ENCODE results near the gene COL23A1.
"Not testable (repeated sequence)": the region's sequence is repeated elsewhere in the genome, so short reads cannot be mapped to it uniquely, and the experiment has no call there.

Gene COL23A1

GRCh38 chr5:178305801-178306200, 284.4 kb downstream of the COL23A1 start:
- no peaks in the 10 kb centered on the region for H3K9me3 ChIP-seq (ENCODE audit: control insufficient read depth, low read depth, low read length)
- no peaks in the 10 kb centered on the region for H3K4me1 ChIP-seq (ENCODE audit: control insufficient read depth, low read depth, low read length)
- no peak overlapping the region for H3K9ac ChIP-seq (ENCODE audit: low read length)
- H3K4me3 ChIP-seq (ENCODE audit: low read length) = no peak overlapping the region
- H3K27me3 ChIP-seq (ENCODE audit: control insufficient read depth, insufficient read depth, low read length) = no peaks in the 10 kb centered on the region
- H3K27ac ChIP-seq (ENCODE audit: low read length) = no peak overlapping the region
- no peaks in the 10 kb centered on the region for H3K36me3 ChIP-seq (ENCODE audit: control insufficient read depth, low read depth, low read length)

- Histone ChIP-seq H3K27me3 (ENCODE audit: control insufficient read depth, insufficient read depth, low read length) (no peaks in the 10 kb centered on the region), H3K9me3 (ENCODE audit: control insufficient read depth, low read depth, low read length) (no peaks in the 10 kb centered on the region), H3K4me1 (ENCODE audit: control insufficient read depth, low read depth, low read length) (no peaks in the 10 kb centered on the region), H3K9ac (ENCODE audit: low read length) (no peak overlapping the region), H3K36me3 (ENCODE audit: control insufficient read depth, low read depth, low read length) (no peaks in the 10 kb centered on the region), H3K27ac (ENCODE audit: low read length) (no peak overlapping the region), H3K4me3 (ENCODE audit: low read length) (no peak overlapping the region)
These were observed 285.2 kb downstream of the COL23A1 start for GRCh38 chr5:178304761-178305645.

GRCh38 chr5:178304016-178304415, 286.2 kb downstream of the COL23A1 start:
- Histone ChIP-seq H3K9me3 (ENCODE audit: control insufficient read depth, low read depth, low read length) (no peaks in the 10 kb centered on the region), H3K27ac (ENCODE audit: low read length) (no peak overlapping the region), H3K36me3 (ENCODE audit: control insufficient read depth, low read depth, low read length) (no peaks in the 10 kb centered on the region), H3K4me1 (ENCODE audit: control insufficient read depth, low read depth, low read length) (no peaks in the 10 kb centered on the region), H3K9ac (ENCODE audit: low read length) (no peak overlapping the region), H3K27me3 (ENCODE audit: control insufficient read depth, insufficient read depth, low read length) (no peaks in the 10 kb centered on the region), H3K4me3 (ENCODE audit: low read length) (no peak overlapping the region)

- not testable (repeated sequence) for H3K27me3 ChIP-seq (ENCODE audit: control insufficient read depth, insufficient read depth, low read length)
These were observed 287.9 kb downstream of the COL23A1 start for GRCh38 chr5:178302321-178302720.

GRCh38 chr5:178301641-178302040, 288.6 kb downstream of the COL23A1 start:
- Histone ChIP-seq H3K4me3 (ENCODE audit: low read length) (no peak overlapping the region), H3K36me3 (ENCODE audit: control insufficient read depth, low read depth, low read length) (no peaks in the 10 kb centered on the region), H3K27ac (ENCODE audit: low read length) (no peak overlapping the region)

More at GRCh38 chr5:178302321-178302720, 287.9 kb downstream of the COL23A1 start:
- not testable (repeated sequence) for H3K4me1 ChIP-seq (ENCODE audit: control insufficient read depth, low read depth, low read length); H3K4me3 ChIP-seq (ENCODE audit: low read length); H3K27ac ChIP-seq (ENCODE audit: low read length); H3K36me3 ChIP-seq (ENCODE audit: control insufficient read depth, low read depth, low read length); H3K9ac ChIP-seq (ENCODE audit: low read length); H3K9me3 ChIP-seq (ENCODE audit: control insufficient read depth, low read depth, low read length)

GRCh38 chr5:178298283-178298807, 291.8 kb downstream of the COL23A1 start:
- Histone ChIP-seq H3K9ac (ENCODE audit: low read length) (no peak overlapping the region), H3K4me3 (ENCODE audit: low read length) (no peak overlapping the region), H3K9me3 (ENCODE audit: control insufficient read depth, low read depth, low read length) (no peaks in the 10 kb centered on the region), H3K4me1 (ENCODE audit: control insufficient read depth, low read depth, low read length) (no peaks in the 10 kb centered on the region), H3K27me3 (ENCODE audit: control insufficient read depth, insufficient read depth, low read length) (no peaks in the 10 kb centered on the region), H3K27ac (ENCODE audit: low read length) (no peak overlapping the region), H3K36me3 (ENCODE audit: control insufficient read depth, low read depth, low read length) (no peaks in the 10 kb centered on the region)

More at GRCh38 chr5:178301641-178302040, 288.6 kb downstream of the COL23A1 start:
- no peaks in the 10 kb centered on the region for H3K9me3 ChIP-seq (ENCODE audit: control insufficient read depth, low read depth, low read length)
- no peak overlapping the region for H3K9ac ChIP-seq (ENCODE audit: low read length)
- H3K27me3 ChIP-seq (ENCODE audit: control insufficient read depth, insufficient read depth, low read length) = no peaks in the 10 kb centered on the region
- no peaks in the 10 kb centered on the region for H3K4me1 ChIP-seq (ENCODE audit: control insufficient read depth, low read depth, low read length)

GRCh38 chr5:178297751-178298150, 292.4 kb downstream of the COL23A1 start:
- no peaks in the 10 kb centered on the region for H3K9me3 ChIP-seq (ENCODE audit: control insufficient read depth, low read depth, low read length)

GRCh38 chr5:178296066-178296465, 294.1 kb downstream of the COL23A1 start:
- no peaks in the 10 kb centered on the region for H3K4me1 ChIP-seq (ENCODE audit: control insufficient read depth, low read depth, low read length)
- no peaks in the 10 kb centered on the region for H3K36me3 ChIP-seq (ENCODE audit: control insufficient read depth, low read depth, low read length)
- no peak overlapping the region for H3K27ac ChIP-seq (ENCODE audit: low read length)
- H3K9me3 ChIP-seq (ENCODE audit: control insufficient read depth, low read depth, low read length) = no peaks in the 10 kb centered on the region
- H3K9ac ChIP-seq (ENCODE audit: low read length) = no peak overlapping the region
- no peak overlapping the region for H3K4me3 ChIP-seq (ENCODE audit: low read length)
- H3K27me3 ChIP-seq (ENCODE audit: control insufficient read depth, insufficient read depth, low read length) = no peaks in the 10 kb centered on the region

More at GRCh38 chr5:178297751-178298150, 292.4 kb downstream of the COL23A1 start:
- Histone ChIP-seq H3K27ac (ENCODE audit: low read length) (no peak overlapping the region), H3K9ac (ENCODE audit: low read length) (no peak overlapping the region), H3K36me3 (ENCODE audit: control insufficient read depth, low read depth, low read length) (no peaks in the 10 kb centered on the region), H3K4me3 (ENCODE audit: low read length) (no peak overlapping the region), H3K27me3 (ENCODE audit: control insufficient read depth, insufficient read depth, low read length) (no peaks in the 10 kb centered on the region), H3K4me1 (ENCODE audit: control insufficient read depth, low read depth, low read length) (no peaks in the 10 kb centered on the region)

GRCh38 chr5:178295589-178295988, 294.6 kb downstream of the COL23A1 start:
- H3K4me1 ChIP-seq (ENCODE audit: control insufficient read depth, low read depth, low read length) = no peaks in the 10 kb centered on the region
- H3K27me3 ChIP-seq (ENCODE audit: control insufficient read depth, insufficient read depth, low read length) = no peaks in the 10 kb centered on the region
- no peak overlapping the region for H3K9ac ChIP-seq (ENCODE audit: low read length)
- no peaks in the 10 kb centered on the region for H3K9me3 ChIP-seq (ENCODE audit: control insufficient read depth, low read depth, low read length)
- no peaks in the 10 kb centered on the region for H3K36me3 ChIP-seq (ENCODE audit: control insufficient read depth, low read depth, low read length)
- H3K4me3 ChIP-seq (ENCODE audit: low read length) = no peak overlapping the region
- H3K27ac ChIP-seq (ENCODE audit: low read length) = no peak overlapping the region

- no peak overlapping the region for H3K27ac ChIP-seq (ENCODE audit: low read length)
- no peak overlapping the region for H3K4me3 ChIP-seq (ENCODE audit: low read length)
- no peak overlapping the region for H3K9ac ChIP-seq (ENCODE audit: low read length)
- H3K27me3 ChIP-seq (ENCODE audit: control insufficient read depth, insufficient read depth, low read length) = no peaks in the 10 kb centered on the region
- H3K9me3 ChIP-seq (ENCODE audit: control insufficient read depth, low read depth, low read length) = no peaks in the 10 kb centered on the region
- H3K36me3 ChIP-seq (ENCODE audit: control insufficient read depth, low read depth, low read length) = no peaks in the 10 kb centered on the region
- H3K4me1 ChIP-seq (ENCODE audit: control insufficient read depth, low read depth, low read length) = no peaks in the 10 kb centered on the region
These were observed 296.4 kb downstream of the COL23A1 start for GRCh38 chr5:178293815-178294214.

GRCh38 chr5:178293400-178293799, 296.8 kb downstream of the COL23A1 start:
- H3K27ac ChIP-seq (ENCODE audit: low read length) = no peak overlapping the region
- H3K4me3 ChIP-seq (ENCODE audit: low read length) = no peak overlapping the region
- H3K9ac ChIP-seq (ENCODE audit: low read length) = no peak overlapping the region
- H3K4me1 ChIP-seq (ENCODE audit: control insufficient read depth, low read depth, low read length) = no peaks in the 10 kb centered on the region
- no peaks in the 10 kb centered on the region for H3K36me3 ChIP-seq (ENCODE audit: control insufficient read depth, low read depth, low read length)
- H3K9me3 ChIP-seq (ENCODE audit: control insufficient read depth, low read depth, low read length) = no peaks in the 10 kb centered on the region
- H3K27me3 ChIP-seq (ENCODE audit: control insufficient read depth, insufficient read depth, low read length) = no peaks in the 10 kb centered on the region

GRCh38 chr5:178292826-178293205, 297.4 kb downstream of the COL23A1 start:
- no peak overlapping the region for H3K4me3 ChIP-seq (ENCODE audit: low read length)
- H3K36me3 ChIP-seq (ENCODE audit: control insufficient read depth, low read depth, low read length) = no peaks in the 10 kb centered on the region
- H3K4me1 ChIP-seq (ENCODE audit: control insufficient read depth, low read depth, low read length) = no peaks in the 10 kb centered on the region
- H3K27ac ChIP-seq (ENCODE audit: low read length) = no peak overlapping the region
- H3K27me3 ChIP-seq (ENCODE audit: control insufficient read depth, insufficient read depth, low read length) = no peaks in the 10 kb centered on the region
- no peak overlapping the region for H3K9ac ChIP-seq (ENCODE audit: low read length)
- no peaks in the 10 kb centered on the region for H3K9me3 ChIP-seq (ENCODE audit: control insufficient read depth, low read depth, low read length)
